GM12878 (cell line): ENCODE measurements around the gene DHCR24. TPM values are rescaled to one million over a fixed set of nuclear protein-coding genes. Genes with fewer than 3 reads are reported as not detected.

Source experiments
- ATAC-seq: fragments of 200-7000 bp; cut with Tn5 transposase; 3 replicates; pipeline ENCODE4 v1.9.1; 2020; ENCODE audit warnings: mild to moderate bottlenecking, moderate library complexity
- BruUV-seq: library from RNA; stranded (reverse); fragments of 400-500 nt; replicated peaks from 2 replicates; lab custom pipeline; 2021; lab: Mats Ljungman, UMichigan
- CTCF ChIA-PET: fragments of 300-600 bp; sonication (Branson Sonifier 250); formaldehyde crosslinking; extraction: SDS; loops from one replicate; lab custom pipeline; 2021; ENCODE audit warnings: inconsistent platforms; lab: Yijun Ruan, JAX
- POLR2A ChIA-PET: fragments of 350-600 bp; formaldehyde crosslinking; extraction: SDS; loops from one replicate; lab custom pipeline; 2021; ENCODE audit warnings: inconsistent platforms; lab: Charles Lee
- RAD21 ChIA-PET: fragments of 300-600 bp; sonication (Branson Sonifier 250); formaldehyde crosslinking; loops from one replicate; lab custom pipeline; 2023; ENCODE audit warnings: antibody characterized with exemption; ENCODE audit not compliant: unreplicated experiment; lab: Charles Lee
- SMC1A ChIA-PET: fragments of 300-600 bp; sonication (Branson Sonifier 250); formaldehyde crosslinking; loops from one replicate; lab custom pipeline; 2023; ENCODE audit not compliant: unreplicated experiment, uncharacterized antibody; lab: Charles Lee
- DNase-seq: peaks from one replicate; pipeline ENCODE4 v3.0.0-alpha.2; 2011; ENCODE audit warnings: low read depth, low spot score
- FAIRE-seq: peaks from 3 replicates; lab custom pipeline; 2011; peaks lifted over from hg19 to GRCh38; lab: Jason Lieb, UNC
- H2AFZ ChIP-seq: 2 replicates; pipeline ENCODE4 v1.6.0; 2011; ENCODE audit warnings: low read depth, low read length, control low read depth; ENCODE audit not compliant: control insufficient read depth
- H3K27ac ChIP-seq: 2 replicates; pipeline ENCODE4 v1.5.1; 2011; ENCODE audit warnings: control low read depth; ENCODE audit not compliant: control insufficient read depth, insufficient read depth
- H3K27me3 ChIP-seq, 2 experiments: replicated peaks in 1 of 2; 2 replicates each; pipeline versions ENCODE4 v1.6.0 to v1.6.1; 2011; ENCODE audit warnings: low read length in 1 of 2; ENCODE audit not compliant: control insufficient read depth in 2 of 2, insufficient read depth in 2 of 2
- H3K36me3 ChIP-seq, 2 experiments: 2 replicates each; pipeline ENCODE4 v1.5.1; 2011; ENCODE audit warnings: low read length in 1 of 2; ENCODE audit not compliant: control insufficient read depth in 2 of 2, insufficient read depth in 2 of 2
- H3K4me1 ChIP-seq: 2 replicates; pipeline ENCODE4 v1.6.1; 2011; ENCODE audit warnings: mild to moderate bottlenecking, low read length, moderate library complexity, mixed read lengths; ENCODE audit not compliant: control insufficient read depth, insufficient read depth
- H3K4me2 ChIP-seq: 2 replicates; pipeline ENCODE4 v1.6.0; 2011; ENCODE audit warnings: control low read depth; ENCODE audit not compliant: control insufficient read depth, insufficient read depth
- H3K4me3 ChIP-seq: fragments of 200-600 bp; sonication (generic); 2 replicates; pipeline ENCODE4 v1.5.1; 2016
- H3K79me2 ChIP-seq: 2 replicates; pipeline ENCODE4 v1.6.0; 2011; ENCODE audit warnings: low read length; ENCODE audit not compliant: control insufficient read depth, insufficient read depth
- H3K9ac ChIP-seq: 2 replicates; pipeline ENCODE4 v1.8.0; 2011; ENCODE audit warnings: low read length, control low read depth, mixed read lengths; ENCODE audit not compliant: control insufficient read depth, insufficient read depth
- H3K9me3 ChIP-seq: replicated peaks from 3 replicates; pipeline ENCODE4 v1.5.1; 2011; ENCODE audit warnings: mild to moderate bottlenecking, low read length; ENCODE audit not compliant: control insufficient read depth, insufficient read depth
- H4K20me1 ChIP-seq: 2 replicates; pipeline ENCODE4 v1.6.0; 2011; ENCODE audit not compliant: control insufficient read depth, insufficient read depth
- BHLHE40 ChIP-seq, 2 experiments: fragments of 450-650 bp in 1 of 2; IDR thresholded peaks; 2 replicates each; pipeline ENCODE4 v1.6.1; 2011 to 2017; ENCODE audit warnings: low read depth in 2 of 2, borderline replicate concordance in 1 of 2, improper control_type of control experiment in 1 of 2, low read length in 1 of 2, mild to moderate bottlenecking in 1 of 2
- FOXK2 ChIP-seq: fragments of 450-650 bp; IDR thresholded peaks from 2 replicates; pipeline ENCODE4 v1.6.1; 2017; ENCODE audit warnings: mild to moderate bottlenecking, moderate library complexity
- FOXM1 ChIP-seq: IDR thresholded peaks from 2 replicates; pipeline ENCODE4 v1.6.1; 2012; ENCODE audit warnings: low read depth, mild to moderate bottlenecking, inconsistent platforms, low read length, moderate library complexity
- MYC ChIP-seq: IDR thresholded peaks from 2 replicates; pipeline ENCODE4 v1.6.1; 2011; ENCODE audit warnings: mild to moderate bottlenecking, low read length, moderate library complexity, inconsistent platforms; ENCODE audit not compliant: insufficient read depth, insufficient replicate concordance, insufficient read length, severe bottlenecking
- POLR2AphosphoS2 ChIP-seq: IDR thresholded peaks from 2 replicates; pipeline ENCODE4 v1.6.1; 2011; ENCODE audit warnings: low read depth, mild to moderate bottlenecking, low read length, improper control_type of control experiment, moderate library complexity
- RCOR1 ChIP-seq: conservative IDR thresholded peaks from 2 replicates; pipeline ENCODE4 v1.6.1; 2012; ENCODE audit warnings: low read depth, low read length, improper control_type of control experiment
- TAF1 ChIP-seq: IDR thresholded peaks from 2 replicates; pipeline ENCODE4 v1.6.1; 2011; ENCODE audit warnings: mild to moderate bottlenecking, low read depth, low read length, borderline replicate concordance
- YY1 ChIP-seq: IDR thresholded peaks from 2 replicates; pipeline ENCODE4 v1.6.1; 2011; ENCODE audit warnings: low read depth, mild to moderate bottlenecking, low read length
- WGBS: methylation state at CpG from one replicate; pipeline ENCODE4 v1.1.6; 2016; ENCODE audit warnings: low lambda C conversion rate; ENCODE audit not compliant: insufficient replicate concordance, insufficient coverage; ENCODE audit errors: missing lambda C conversion rate; 5-methylcytosine and 5-hydroxymethylcytosine counted together
- in situ Hi-C: fragments of 300-500 bp; cut with MboI; formaldehyde crosslinking; loops from 9 replicates; pipeline ENCODE4 v1.14.3; 2018; ENCODE audit warnings: mixed read lengths
- intact Hi-C: fragments of 100-400 bp; cut with micrococcal nuclease; formaldehyde crosslinking; loops from one replicate; pipeline ENCODE4 v1.14.2; 2022; ENCODE audit not compliant: unreplicated experiment
- polyA plus RNA-seq, 11 experiments: library from polyadenylated mRNA; depleted of rRNA in 4 of 11; unstranded in 6 of 11; stranded (reverse) in 5 of 11; fragments of >200 nt; fragmentation: Nextera tagmentation in 4 of 11; fragmentation: Illumina TruSeq in 1 of 11; extraction: Ambion mirVana in 4 of 11; extraction: Trizol in 1 of 11; gene quantifications; 1 replicate in 1 of 11; 2 replicates in 10 of 11; pipeline versions ENCODE4 v1.2.1 to v1.2.3, GENCODE V29; 2011 to 2016; ENCODE audit warnings: inconsistent platforms in 2 of 11, missing spikeins in 2 of 11, low read depth in 1 of 11
- total RNA-seq, 4 experiments: library from RNA; depleted of rRNA in 3 of 4; stranded (reverse); fragments of >200 nt in 3 of 4; fragmentation: Illumina TruSeq in 1 of 4; extraction: Trizol in 1 of 4; gene quantifications; 2 replicates each; pipeline versions ENCODE4 v1.2.1 to v1.2.3, GENCODE V29; 2013 to 2021

DHCR24 gene
- total and polyA plus RNA-seq, 10 of the 15 experiments (the other 5 are each of a cell fraction or from before 2014, with no cell fraction given) = 23.3 to 169 (median 120) TPM

DNA sequence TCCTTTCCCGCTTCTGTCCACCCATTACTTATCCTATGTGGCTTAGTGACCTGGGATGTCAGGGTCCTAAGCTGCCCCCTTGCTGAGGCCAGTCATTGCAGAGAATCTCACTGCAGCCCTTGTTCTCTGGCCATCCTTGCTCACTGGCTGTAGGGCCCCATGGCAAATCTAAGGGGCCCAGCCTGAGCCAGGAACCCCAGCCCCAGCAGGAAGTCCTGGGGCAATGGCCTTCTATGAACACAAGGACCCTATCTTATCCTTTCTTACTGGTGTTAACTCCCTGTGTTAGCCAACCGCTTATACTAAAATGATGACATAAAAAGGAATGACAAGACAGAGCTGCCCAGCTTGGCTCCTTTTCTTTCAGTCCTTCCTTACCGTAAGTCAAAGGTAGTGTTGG is 29.9 kb downstream of the DHCR24 start:
- Histone ChIP-seq H4K20me1 (no peaks in the 10 kb centered on the region), H3K27ac (no peak overlapping the region), H3K27me3 (no peaks in the 10 kb centered on the region), H2AFZ (no peak overlapping the region), H3K4me2 (no peak overlapping the region), H3K4me3 (no peak overlapping the region), H3K9me3 (no peaks in the 10 kb centered on the region), H3K36me3 (peaks cover 22 to 44% of the 10 kb centered on the region in 2 experiments), H3K9ac (no peak overlapping the region), H3K79me2 (no peaks in the 10 kb centered on the region), H3K4me1 (peaks cover 8% of the 10 kb centered on the region)
- CTCF ChIA-PET = interaction anchor here (1.0 kb wide), 1 partner anchor 88 kb away, joined by 3 read pairs; no protein-coding TSS in a partner anchor
- DNase-seq (no peak), FAIRE-seq (no peak), ATAC-seq (no peak)
- WGBS = 91% methylated on average over 3 of the region's 3 CpGs
- SMC1A ChIA-PET = no interaction called here
- TF ChIP-seq POLR2AphosphoS2 (no peak), RCOR1 (no peak), FOXM1 (no peak), BHLHE40 (IDR thresholded peaks at IDR 0.05; ENCODE audit: borderline replicate concordance in 1 of 2, low read depth in 2 of 2, low read length in 1 of 2) (no peak), MYC (no peak), FOXK2 (no peak), YY1 (no peak), TAF1 (no peak)
- POLR2A ChIA-PET = interaction anchor here (1.4 kb wide), 1 partner anchor 30 kb away, joined by 3 read pairs; the partner anchor contains the start of gene DHCR24
- in situ Hi-C loops = no loop called here
- no TSS peak for BruUV-seq
- RAD21 ChIA-PET = no interaction called here
- intact Hi-C loops = no loop called here
